ENCODE data around the gene TSPEAR.

GRCh38 chr21:44612029-44612486, 99.3 kb downstream of the TSPEAR start, which contains the start of gene KRTAP10-8:
- TF ChIP-seq CTCF (IDR thresholded peaks at IDR 0.05) (no peak), POLR2A (IDR thresholded peaks at IDR 0.05) (no peak)

Measured in testis (tissue), 2 donors.